Measurements from ENCODE around the gene NFATC2. TPM values are rescaled to one million over a fixed set of nuclear protein-coding genes. Genes with fewer than 3 reads are reported as not detected.

Gene NFATC2
- total RNA-seq, 5 donors from 2014 or later (not counting 1 experiment from before 2014, with no cell fraction given), result 49.0 to 75.9 (median 67.0) TPM

- H3K4me3 ChIP-seq (ENCODE audit: control insufficient read depth in 1 of 2, extremely low read depth in 1 of 2, low read length in 1 of 2), result no peak overlapping the region
- H3K27ac ChIP-seq (ENCODE audit: low read length), result no peak overlapping the region
- Mint-ChIP-seq H3K36me3 (peaks cover 5% of the 10 kb centered on the region), H3K9me3 (no peaks in the 10 kb centered on the region), H3K4me3 (no peak overlapping the region), H3K4me1 (peaks cover 0 to 5% (median 3%) of the 10 kb centered on the region in 3 donors), H3K27ac (no peak overlapping the region), H3K27me3 (no peaks in the 10 kb centered on the region)
- peaks cover 0 to 4% of the 10 kb centered on the region in 2 experiments for H3K4me1 ChIP-seq (ENCODE audit: control insufficient read depth in 1 of 2, extremely low read depth in 1 of 2, insufficient read depth in 2 of 2, low read length in 2 of 2)
- DNase-seq (no peak), ATAC-seq (replicated peaks in 1 of 4) (no peak)
- H3K36me3 ChIP-seq (ENCODE audit: control insufficient read depth in 2 of 2, extremely low read depth in 1 of 2, insufficient read depth in 1 of 2, low read length in 1 of 2), result no peaks in the 10 kb centered on the region
- H3K9me3 ChIP-seq, result no peaks in the 10 kb centered on the region
- no peaks in the 10 kb centered on the region for H3K27me3 ChIP-seq (replicated peaks in 1 of 2; ENCODE audit: control insufficient read depth in 2 of 2, extremely low read depth in 1 of 2, insufficient read depth in 2 of 2, low read length in 1 of 2)
- CTCF ChIA-PET, result interaction anchor here (0.9 to 1.0 kb wide), 3 partner anchors 224 to 252 kb away, joined by 3 to 5 read pairs (median 4); no protein-coding TSS in a partner anchor
- POLR2A ChIA-PET, result no interaction called here
- 72% methylated on average over 6 of the region's 7 CpGs for WGBS (ENCODE audit: insufficient coverage)
These were observed 169.6 kb downstream of the NFATC2 start for GRCh38 chr20:51372966-51373365.

GRCh38 chr20:51372176-51372803, 170.2 kb downstream of the NFATC2 start:
- POLR2A ChIA-PET, result no interaction called here
- no peak overlapping the region for H3K27ac Mint-ChIP-seq
- Histone ChIP-seq H3K36me3 (ENCODE audit: control insufficient read depth in 2 of 2, extremely low read depth in 1 of 2, insufficient read depth in 1 of 2, low read length in 1 of 2) (no peaks in the 10 kb centered on the region), H3K27me3 (replicated peaks in 1 of 2; ENCODE audit: control insufficient read depth in 2 of 2, extremely low read depth in 1 of 2, insufficient read depth in 2 of 2, low read length in 1 of 2) (peaks cover 0 to 2% of the 10 kb centered on the region in 2 experiments), H3K27ac (ENCODE audit: low read length) (no peak overlapping the region), H3K4me1 (ENCODE audit: control insufficient read depth in 1 of 2, extremely low read depth in 1 of 2, insufficient read depth in 2 of 2, low read length in 2 of 2) (peaks cover 0 to 4% of the 10 kb centered on the region in 2 experiments), H3K9me3 (no peaks in the 10 kb centered on the region), H3K4me3 (ENCODE audit: control insufficient read depth in 1 of 2, extremely low read depth in 1 of 2, low read length in 1 of 2) (no peak overlapping the region)
- DNase-seq (peak in 33 of 35 experiments; percentile 5 to 72 (median 43)), ATAC-seq (replicated peaks in 1 of 4) (peak; percentile 74 to 88 (median 80))
- H3K36me3 Mint-ChIP-seq, result peaks cover 4% of the 10 kb centered on the region
- 90% methylated on average over 3 of the region's 13 CpGs for WGBS (ENCODE audit: insufficient coverage)
- H3K4me1 Mint-ChIP-seq, result peaks cover 0 to 5% (median 3%) of the 10 kb centered on the region in 3 donors
- H3K4me3 Mint-ChIP-seq, result no peak overlapping the region
- CTCF ChIA-PET, result interaction anchor here (0.6 to 1.0 kb wide), 6 partner anchors 223 to 272 kb away, joined by 3 to 6 read pairs (median 4); no protein-coding TSS in a partner anchor
- H3K9me3 Mint-ChIP-seq, result no peaks in the 10 kb centered on the region
- H3K27me3 Mint-ChIP-seq, result no peaks in the 10 kb centered on the region

- ChIA-PET CTCF (interaction anchor here in 1 of 2 donors (0.6 to 1.0 kb wide), 3 partner anchors 223 to 273 kb away, joined by 3 to 6 read pairs (median 3); no protein-coding TSS in a partner anchor), POLR2A (no interaction called here)
- H3K36me3 Mint-ChIP-seq, result peaks cover under 1% of the 10 kb centered on the region
- H3K9me3 ChIP-seq, result no peaks in the 10 kb centered on the region
- WGBS (ENCODE audit: insufficient coverage), result no CpG with 5 or more reads among the region's 4 CpGs
- no peaks in the 10 kb centered on the region for H3K9me3 Mint-ChIP-seq
- no peak for DNase-seq
- H3K4me3 Mint-ChIP-seq, result no peak overlapping the region
- H3K4me1 Mint-ChIP-seq, result peaks cover 0 to 5% (median 3%) of the 10 kb centered on the region in 3 donors
- no peak for ATAC-seq (replicated peaks in 1 of 4)
- no peak overlapping the region for H3K4me3 ChIP-seq (ENCODE audit: control insufficient read depth in 1 of 2, extremely low read depth in 1 of 2, low read length in 1 of 2)
- H3K27ac Mint-ChIP-seq, result no peak overlapping the region
- H3K27ac ChIP-seq (ENCODE audit: low read length), result no peak overlapping the region
- peaks cover 0 to 4% of the 10 kb centered on the region in 2 experiments for H3K4me1 ChIP-seq (ENCODE audit: control insufficient read depth in 1 of 2, extremely low read depth in 1 of 2, insufficient read depth in 2 of 2, low read length in 2 of 2)
- H3K36me3 ChIP-seq (ENCODE audit: control insufficient read depth in 2 of 2, extremely low read depth in 1 of 2, insufficient read depth in 1 of 2, low read length in 1 of 2), result no peaks in the 10 kb centered on the region
- H3K27me3 Mint-ChIP-seq, result no peaks in the 10 kb centered on the region
- H3K27me3 ChIP-seq (replicated peaks in 1 of 2; ENCODE audit: control insufficient read depth in 2 of 2, extremely low read depth in 1 of 2, insufficient read depth in 2 of 2, low read length in 1 of 2), result peaks cover 0 to 3% of the 10 kb centered on the region in 2 experiments
These were observed 170.8 kb downstream of the NFATC2 start for GRCh38 chr20:51371720-51372119.

GRCh38 chr20:51369503-51369902, 173.0 kb downstream of the NFATC2 start:
- WGBS (ENCODE audit: insufficient coverage), result 87% methylated on average over 10 of the region's 11 CpGs
- DNase-seq (no peak), ATAC-seq (replicated peaks in 1 of 4) (no peak)
- Mint-ChIP-seq H3K27me3 (no peaks in the 10 kb centered on the region), H3K27ac (no peak overlapping the region), H3K4me3 (no peak overlapping the region), H3K36me3 (no peaks in the 10 kb centered on the region), H3K4me1 (peaks cover 0 to 5% (median 3%) of the 10 kb centered on the region in 3 donors), H3K9me3 (no peaks in the 10 kb centered on the region)
- H3K4me3 ChIP-seq (ENCODE audit: control insufficient read depth in 1 of 2, extremely low read depth in 1 of 2, low read length in 1 of 2), result no peak overlapping the region
- CTCF ChIA-PET, result interaction anchor here in 1 of 2 donors (0.6 kb wide), 1 partner anchor 214 kb away, joined by 4 read pairs; no protein-coding TSS in a partner anchor
- no peak overlapping the region for H3K27ac ChIP-seq (ENCODE audit: low read length)
- H3K9me3 ChIP-seq, result no peaks in the 10 kb centered on the region
- peaks cover 0 to 3% of the 10 kb centered on the region in 2 experiments for H3K27me3 ChIP-seq (replicated peaks in 1 of 2; ENCODE audit: control insufficient read depth in 2 of 2, extremely low read depth in 1 of 2, insufficient read depth in 2 of 2, low read length in 1 of 2)
- H3K36me3 ChIP-seq (ENCODE audit: control insufficient read depth in 2 of 2, extremely low read depth in 1 of 2, insufficient read depth in 1 of 2, low read length in 1 of 2), result no peaks in the 10 kb centered on the region
- peaks cover 0 to 4% of the 10 kb centered on the region in 2 experiments for H3K4me1 ChIP-seq (ENCODE audit: control insufficient read depth in 1 of 2, extremely low read depth in 1 of 2, insufficient read depth in 2 of 2, low read length in 2 of 2)
- POLR2A ChIA-PET, result no interaction called here

GRCh38 chr20:51368461-51369211, 173.9 kb downstream of the NFATC2 start:
- Histone ChIP-seq H3K27ac (ENCODE audit: low read length) (no peak overlapping the region), H3K4me3 (ENCODE audit: control insufficient read depth in 1 of 2, extremely low read depth in 1 of 2, low read length in 1 of 2) (no peak overlapping the region), H3K4me1 (ENCODE audit: control insufficient read depth in 1 of 2, extremely low read depth in 1 of 2, insufficient read depth in 2 of 2, low read length in 2 of 2) (peaks cover 0 to 4% of the 10 kb centered on the region in 2 experiments), H3K9me3 (no peaks in the 10 kb centered on the region), H3K36me3 (ENCODE audit: control insufficient read depth in 2 of 2, extremely low read depth in 1 of 2, insufficient read depth in 1 of 2, low read length in 1 of 2) (no peaks in the 10 kb centered on the region), H3K27me3 (replicated peaks in 1 of 2; ENCODE audit: control insufficient read depth in 2 of 2, extremely low read depth in 1 of 2, insufficient read depth in 2 of 2, low read length in 1 of 2) (peaks cover 0 to 3% of the 10 kb centered on the region in 2 experiments)
- H3K27me3 Mint-ChIP-seq, result no peaks in the 10 kb centered on the region
- DNase-seq, result no peak
- H3K27ac Mint-ChIP-seq, result no peak overlapping the region
- WGBS (ENCODE audit: insufficient coverage), result 77% methylated on average over 8 of the region's 13 CpGs
- H3K36me3 Mint-ChIP-seq, result peaks cover 4% of the 10 kb centered on the region
- no peak overlapping the region for H3K4me3 Mint-ChIP-seq
- H3K9me3 Mint-ChIP-seq, result peaks cover 4 to 5% (median 5%) of the 10 kb centered on the region in 3 donors
- POLR2A ChIA-PET, result no interaction called here
- CTCF ChIA-PET, result interaction anchor here in 1 of 2 donors (0.6 kb wide), 1 partner anchor 215 kb away, joined by 4 read pairs; no protein-coding TSS in a partner anchor
- H3K4me1 Mint-ChIP-seq, result peaks cover 0 to 5% (median 3%) of the 10 kb centered on the region in 3 donors
- no peak for ATAC-seq (replicated peaks in 1 of 4)

- Histone ChIP-seq H3K27me3 (replicated peaks in 1 of 2; ENCODE audit: control insufficient read depth in 2 of 2, extremely low read depth in 1 of 2, insufficient read depth in 2 of 2, low read length in 1 of 2) (peaks cover 0 to 3% of the 10 kb centered on the region in 2 experiments), H3K4me3 (ENCODE audit: control insufficient read depth in 1 of 2, extremely low read depth in 1 of 2, low read length in 1 of 2) (no peak overlapping the region), H3K9me3 (no peaks in the 10 kb centered on the region), H3K27ac (ENCODE audit: low read length) (no peak overlapping the region), H3K4me1 (ENCODE audit: control insufficient read depth in 1 of 2, extremely low read depth in 1 of 2, insufficient read depth in 2 of 2, low read length in 2 of 2) (no peaks in the 10 kb centered on the region), H3K36me3 (ENCODE audit: control insufficient read depth in 2 of 2, extremely low read depth in 1 of 2, insufficient read depth in 1 of 2, low read length in 1 of 2) (no peaks in the 10 kb centered on the region)
- no peak for DNase-seq
- no peaks in the 10 kb centered on the region for H3K4me1 Mint-ChIP-seq
- no peak overlapping the region for H3K27ac Mint-ChIP-seq
- H3K36me3 Mint-ChIP-seq, result peaks cover 4% of the 10 kb centered on the region
- peaks cover 4 to 9% (median 8%) of the 10 kb centered on the region in 3 donors for H3K9me3 Mint-ChIP-seq
- no peak overlapping the region for H3K4me3 Mint-ChIP-seq
- ChIA-PET CTCF (interaction anchor here in 1 of 2 donors (1.2 kb wide), 1 partner anchor 254 kb away, joined by 3 read pairs; no protein-coding TSS in a partner anchor), POLR2A (no interaction called here)
- no peak for ATAC-seq (replicated peaks in 1 of 4)
- peaks cover 0 to under 1% of the 10 kb centered on the region in 2 donors for H3K27me3 Mint-ChIP-seq
- 67% methylated on average over 5 of the region's 16 CpGs for WGBS (ENCODE audit: insufficient coverage)
These were observed 176.2 kb downstream of the NFATC2 start for GRCh38 chr20:51366155-51366886.
